HG03159 (cell line): Measurements from ENCODE around the gene FASLG.

Experiments used
- ATAC-seq: cut with Tn5 transposase; IDR thresholded peaks from one replicate; pipeline ENCODE4 v1.9.1; 2021; ENCODE audit warnings: mild to moderate bottlenecking, moderate library complexity; ENCODE audit not compliant: unreplicated experiment

Gene FASLG

DNA sequence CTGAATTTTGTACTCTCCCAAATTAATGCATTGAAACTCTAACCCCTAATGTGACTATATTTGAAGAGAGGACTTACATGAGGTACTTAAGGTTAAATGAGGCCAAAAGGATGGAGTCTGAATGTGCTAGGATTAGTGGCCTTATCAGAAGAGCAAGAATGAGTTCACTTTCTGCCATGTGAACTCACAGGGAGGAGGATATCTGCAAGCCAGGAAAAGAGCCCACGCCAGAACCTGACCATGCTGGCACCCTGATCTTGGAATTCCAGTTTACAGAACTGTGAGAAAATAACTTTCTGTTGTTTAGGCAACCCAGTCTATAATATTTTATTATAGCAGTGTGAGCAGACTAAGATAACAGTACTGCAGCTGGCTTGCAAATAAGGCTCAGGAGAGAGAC lies 12.2 kb upstream of the FASLG start:
- no peak for ATAC-seq

- ATAC-seq, result no peak
These were observed 11.8 kb upstream of the FASLG start for GRCh38 chr1:172647110-172647564.

DNA sequence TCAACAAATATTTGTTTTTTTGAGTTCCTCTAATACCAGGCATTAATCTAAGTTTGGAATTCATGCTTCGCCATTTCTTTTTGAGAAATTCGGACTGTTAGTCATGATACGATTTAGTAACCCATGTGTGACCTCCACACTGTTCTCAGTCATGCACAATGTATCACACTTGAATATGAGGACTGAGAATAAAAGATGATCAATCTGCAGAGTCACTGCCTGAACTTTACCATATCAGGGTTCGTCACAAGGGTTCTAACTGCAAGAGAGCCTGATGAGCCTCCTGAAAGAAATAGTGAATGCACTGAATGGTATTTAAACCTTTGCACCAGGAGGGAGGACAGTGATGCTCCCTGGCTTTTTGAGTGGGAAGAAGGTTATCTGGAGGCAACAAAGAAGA lies 10.9 kb upstream of the FASLG start:
- no peak for ATAC-seq

- no peak for ATAC-seq
These were observed 8.3 kb upstream of the FASLG start for GRCh38 chr1:172650474-172651193.

- no peak for ATAC-seq
These were observed 5.7 kb upstream of the FASLG start for GRCh38 chr1:172653015-172653709.

GRCh38 chr1:172654535-172654934 lies 4.4 kb upstream of the FASLG start:
- no peak for ATAC-seq

- no peak for ATAC-seq
These were observed 2.3 kb upstream of the FASLG start for GRCh38 chr1:172656576-172656975.

GRCh38 chr1:172657586-172657985 lies 1.3 kb upstream of the FASLG start:
- ATAC-seq, result no peak

DNA sequence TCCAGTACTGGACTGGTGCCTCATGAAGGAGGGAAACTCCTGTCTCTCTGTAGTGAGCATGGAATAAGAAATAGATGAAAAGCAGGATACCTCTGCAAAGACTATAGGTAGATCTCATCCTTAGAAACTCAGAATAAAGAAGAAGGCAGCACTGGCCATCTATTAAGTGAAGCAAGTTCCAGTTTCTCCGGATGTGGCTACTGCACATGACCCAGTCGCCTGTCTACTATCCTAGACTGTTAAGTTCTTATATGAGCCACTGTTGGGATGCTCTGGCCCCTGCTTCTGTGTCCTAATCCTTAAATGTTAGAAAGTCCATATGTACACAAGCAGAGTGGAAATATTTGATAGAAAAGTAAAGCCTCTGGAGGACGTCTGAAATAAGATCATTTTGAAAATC lies 2.2 kb downstream of the FASLG start:
- no peak for ATAC-seq

DNA sequence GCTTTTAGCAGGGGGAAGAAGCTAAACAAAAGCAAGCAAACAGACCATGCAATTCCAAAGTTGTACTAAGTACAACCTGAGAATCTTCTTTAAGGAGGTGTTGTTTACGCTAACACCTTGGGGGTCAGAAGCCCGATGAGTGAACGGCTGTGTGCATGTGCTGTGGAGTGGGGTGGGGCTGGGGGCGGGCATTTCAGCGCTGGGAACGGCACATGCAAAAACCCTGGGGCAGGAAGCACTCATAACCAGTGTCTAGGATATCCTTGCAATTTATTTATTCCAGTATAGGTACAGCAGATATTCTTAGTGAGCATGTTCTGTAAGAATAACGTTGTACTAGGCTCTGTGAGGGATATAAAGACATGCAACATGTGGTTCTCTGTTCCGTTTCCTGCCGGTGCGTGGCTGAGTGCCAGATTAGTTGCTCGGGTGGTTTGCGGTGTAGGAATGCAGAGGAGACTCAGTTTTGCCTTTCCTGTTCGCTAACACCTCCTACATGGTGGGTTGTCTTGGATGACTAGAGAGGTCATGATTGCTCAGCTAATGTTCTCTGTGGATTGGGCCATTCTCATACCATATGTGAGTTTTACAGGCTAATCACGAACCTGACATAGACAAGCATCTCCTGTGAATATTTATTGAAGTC lies 3.7 kb downstream of the FASLG start:
- ATAC-seq, result peak; percentile 84

DNA sequence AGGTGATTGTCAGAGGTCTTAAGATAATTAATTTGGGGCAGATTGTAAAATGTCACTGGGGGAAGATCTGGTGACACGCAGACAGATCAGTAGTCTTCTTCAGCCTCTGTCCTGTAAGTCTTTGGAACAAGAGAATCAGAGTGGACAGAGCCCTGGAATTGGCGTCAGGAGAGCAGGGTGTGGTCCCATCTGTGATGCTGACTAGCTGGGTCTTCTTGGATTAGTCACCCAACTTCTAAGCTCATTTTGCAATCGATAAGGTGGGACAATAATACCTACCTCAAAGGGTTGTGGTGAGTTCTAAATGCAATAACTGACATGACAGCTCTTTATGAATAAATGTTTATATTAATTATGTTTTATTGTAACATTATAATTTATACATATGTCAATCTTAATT lies 4.8 kb downstream of the FASLG start:
- ATAC-seq, result no peak

GRCh38 chr1:172668097-172668496 lies 9.2 kb downstream of the FASLG start:
- ATAC-seq, result no peak

GRCh38 chr1:172669011-172669410 lies 10.1 kb downstream of the FASLG start:
- no peak for ATAC-seq

- ATAC-seq, result no peak
These were observed 11.4 kb downstream of the FASLG start for GRCh38 chr1:172670316-172670715.

DNA sequence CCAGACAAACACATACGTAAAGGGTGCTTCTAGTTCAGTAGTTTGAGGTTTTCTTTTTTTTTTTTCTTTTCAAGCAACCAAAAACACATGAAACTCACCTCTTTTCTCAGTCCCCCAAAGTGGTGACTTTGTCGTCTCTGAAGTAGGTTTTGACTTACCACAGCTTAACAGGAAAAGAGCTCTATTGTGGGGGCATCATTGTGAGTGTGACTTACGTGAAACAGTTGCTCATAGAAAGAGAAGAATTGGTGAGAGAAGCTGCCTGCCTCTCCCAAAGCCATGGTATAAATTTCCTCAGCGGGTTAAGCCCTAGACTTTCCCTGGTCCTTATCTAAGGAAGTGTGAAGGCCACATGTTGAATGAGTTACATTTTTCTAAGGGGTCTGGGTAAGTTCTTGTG lies 11.9 kb downstream of the FASLG start:
- no peak for ATAC-seq

DNA sequence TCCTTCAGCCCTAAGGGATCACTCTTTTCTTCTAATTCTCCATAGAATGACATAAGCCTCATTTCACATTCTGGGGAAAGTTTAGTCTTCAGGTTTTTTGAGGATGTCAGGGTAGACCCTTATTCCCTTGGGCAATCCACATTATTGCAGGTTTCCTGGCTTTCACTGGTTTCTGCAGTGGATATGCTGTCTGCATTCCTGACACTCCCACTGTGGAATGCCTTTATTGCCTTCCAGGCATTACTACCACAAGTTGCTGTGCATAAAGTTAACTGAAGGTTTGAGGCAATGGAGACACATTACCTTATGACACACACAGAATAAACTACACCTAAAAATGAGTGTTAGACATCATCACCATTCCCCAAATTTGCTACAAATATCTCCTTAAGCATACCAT lies 12.7 kb downstream of the FASLG start:
- ATAC-seq, result no peak

DNA sequence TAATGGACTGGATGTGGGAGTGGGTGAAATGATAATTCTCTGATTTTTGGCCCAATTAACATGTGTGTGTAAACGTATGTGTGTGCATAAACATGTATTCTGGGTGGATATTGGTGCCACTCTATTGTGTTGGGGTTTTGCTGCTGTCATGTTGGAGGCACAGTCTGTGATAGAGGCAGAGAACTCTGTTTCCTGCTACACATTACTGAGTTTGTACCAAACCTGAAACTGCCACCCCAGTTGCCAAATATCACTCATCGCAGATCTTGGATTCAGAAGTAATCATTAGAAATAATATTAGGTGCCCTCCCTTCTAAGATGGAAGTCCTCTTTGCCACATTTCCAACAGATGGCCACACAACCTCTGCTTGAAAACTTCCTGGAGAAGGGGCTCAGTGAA lies 13.8 kb downstream of the FASLG start:
- no peak for ATAC-seq

DNA sequence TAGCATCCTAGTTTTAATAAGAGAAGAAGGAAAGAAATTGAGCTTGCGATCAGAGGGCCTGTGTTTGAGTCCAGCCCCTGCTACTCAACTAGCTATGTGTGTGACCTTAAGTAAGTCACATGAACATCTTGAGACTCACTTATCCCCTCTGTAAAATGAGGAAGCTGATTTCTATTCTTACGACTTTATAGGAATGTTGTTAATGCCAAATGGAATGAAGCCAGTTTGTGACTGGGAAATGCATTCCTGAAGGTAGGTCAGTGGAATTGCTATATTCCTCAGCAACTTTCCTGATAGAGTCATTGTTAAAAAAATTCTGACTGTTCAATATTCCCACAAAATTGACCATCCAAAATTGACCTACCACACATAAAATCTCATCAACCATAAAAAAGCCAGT lies 14.9 kb downstream of the FASLG start:
- no peak for ATAC-seq

DNA sequence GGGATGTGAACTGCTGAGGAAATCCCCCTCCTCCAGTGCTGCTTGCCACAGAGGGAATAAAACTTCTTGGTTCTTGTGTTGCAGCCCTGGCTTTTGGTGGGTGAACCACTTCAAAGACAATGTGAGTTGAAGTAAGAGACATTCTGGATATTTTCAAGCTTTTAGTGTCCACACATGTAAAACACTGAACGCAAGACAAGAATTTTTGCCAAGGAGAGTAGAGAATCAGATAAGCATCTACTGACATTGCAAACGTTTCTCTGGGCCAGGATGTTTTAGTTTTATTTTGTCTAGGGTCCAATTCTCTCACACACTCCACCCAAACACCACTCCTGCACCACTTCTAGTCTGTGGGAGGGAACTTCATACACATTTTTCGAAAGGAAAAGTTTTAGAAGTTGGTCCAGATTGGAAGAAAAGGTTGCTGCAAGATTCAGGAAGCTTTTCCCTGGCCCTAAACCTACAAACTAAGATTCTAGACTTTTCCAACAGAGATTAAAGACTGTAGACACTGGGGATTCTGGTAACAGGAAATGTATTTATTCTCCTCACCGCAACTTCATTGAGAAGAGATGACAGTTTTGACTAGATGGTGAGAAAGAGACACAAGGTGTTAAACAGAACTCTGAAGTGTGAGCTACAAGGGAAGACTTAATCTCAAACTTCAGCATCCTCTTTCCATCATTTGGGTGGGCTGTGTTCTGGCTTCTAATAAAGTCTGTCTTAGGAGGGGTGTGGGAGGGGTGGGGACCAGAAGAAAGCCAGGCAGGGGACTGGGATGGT lies 16.1 kb downstream of the FASLG start:
- no peak for ATAC-seq

DNA sequence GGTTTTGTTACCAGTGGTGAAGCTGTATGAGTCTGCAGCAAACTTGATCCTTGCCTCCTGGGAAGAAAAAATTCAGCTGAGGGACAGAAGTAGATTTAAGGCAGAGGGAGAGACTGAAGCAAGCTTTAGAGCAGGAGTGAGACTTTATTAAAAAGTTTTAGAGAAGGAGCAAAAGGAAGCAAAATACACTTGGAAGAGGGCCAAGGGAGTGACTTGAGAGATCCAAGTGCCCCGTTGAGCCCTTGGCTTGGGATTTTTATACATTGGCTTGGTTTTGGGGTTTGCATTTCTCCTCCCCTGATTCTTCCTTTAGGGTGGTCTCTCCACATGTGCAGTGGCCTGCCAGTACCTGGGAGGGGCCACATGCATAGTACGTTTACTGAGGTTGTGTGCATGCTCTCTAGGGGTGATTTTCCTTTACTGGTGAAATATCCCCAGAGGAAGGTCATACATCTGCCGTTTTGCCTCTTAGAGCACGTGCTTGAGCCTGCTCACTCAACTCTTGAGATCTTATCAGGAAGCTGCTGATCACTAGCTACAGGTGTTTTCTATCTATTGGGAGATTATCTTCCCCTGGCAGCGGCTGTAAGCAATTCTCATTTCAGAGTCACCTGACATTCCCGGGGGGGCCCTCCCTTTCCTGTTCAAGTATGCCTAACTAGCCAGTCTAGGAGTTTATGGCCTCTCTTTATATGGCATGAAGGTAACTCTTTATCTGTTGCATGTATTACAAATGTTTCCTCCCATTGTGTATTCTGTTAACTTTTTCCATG lies 20.3 kb downstream of the FASLG start:
- ATAC-seq, result no peak

DNA sequence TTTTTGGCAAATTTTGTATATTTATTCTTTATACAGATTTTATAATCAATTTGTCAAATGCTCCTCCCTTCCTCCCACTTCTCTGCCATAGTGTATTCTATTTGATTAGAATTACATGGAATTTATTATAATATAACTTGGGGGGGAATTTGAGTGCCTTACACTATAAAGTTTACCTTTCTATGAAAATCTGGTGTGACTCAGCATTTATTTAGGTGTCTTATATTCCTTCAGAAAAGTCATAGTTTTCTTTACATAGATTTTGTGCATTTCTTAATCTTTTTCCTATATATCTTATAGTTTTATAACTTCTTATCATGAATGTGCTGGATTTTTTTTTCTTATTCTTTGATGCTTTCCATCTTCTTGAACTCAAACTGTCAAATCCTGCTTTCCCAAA lies 21.3 kb downstream of the FASLG start:
- no peak for ATAC-seq
